T47D (cell line): ENCODE data around the gene SFMBT1.

Experiments
- DNase-seq, 2 experiments: peaks; one replicate each; pipeline versions ENCODE4 v3.0.0 to v3.0.0-alpha.2; 2011 to 2012; ENCODE audit warnings: low read depth in 1 of 2, low spot score in 1 of 2
- JUND ChIP-seq: IDR thresholded peaks from 2 replicates; pipeline ENCODE4 v1.6.1; 2012; ENCODE audit warnings: low read depth
- in situ Hi-C: cut with HindIII; loops from 2 replicates; pipeline ENCODE4 v1.10.0; 2016; ENCODE audit warnings: low sequenced_read_pairs, low pct_unique_long_range_greater_than_20kb

The SFMBT1 gene

GRCh38 chr3:53079791-53080555 lies 34.1 kb upstream of the SFMBT1 start:
- in situ Hi-C loops: no loop called here
- TF ChIP-seq JUND: no peak
- DNase-seq: no peak

- in situ Hi-C loops: no loop called here
- no peak for DNase-seq
- no peak for TF ChIP-seq JUND
These were observed 33.3 kb upstream of the SFMBT1 start for GRCh38 chr3:53079147-53079546.

GRCh38 chr3:53078656-53079055 lies 32.8 kb upstream of the SFMBT1 start:
- no peak for DNase-seq
- in situ Hi-C loops: no loop called here
- TF ChIP-seq JUND: no peak

- DNase-seq: no peak
- TF ChIP-seq JUND: no peak
- in situ Hi-C loops: no loop called here
These were observed 31.8 kb upstream of the SFMBT1 start for GRCh38 chr3:53077476-53078220.

GRCh38 chr3:53075743-53076140 lies 29.9 kb upstream of the SFMBT1 start:
- no peak for TF ChIP-seq JUND
- in situ Hi-C loops: no loop called here
- no peak for DNase-seq

GRCh38 chr3:53074761-53075742 lies 29.2 kb upstream of the SFMBT1 start:
- in situ Hi-C loops: no loop called here
- no peak for DNase-seq
- TF ChIP-seq JUND: no peak

GRCh38 chr3:53074366-53074696 lies 28.5 kb upstream of the SFMBT1 start:
- DNase-seq: no peak
- in situ Hi-C loops: no loop called here
- TF ChIP-seq JUND: no peak

GRCh38 chr3:53073553-53074365 lies 27.9 kb upstream of the SFMBT1 start:
- TF ChIP-seq JUND: no peak
- no peak for DNase-seq
- in situ Hi-C loops: no loop called here

- TF ChIP-seq JUND: no peak
- in situ Hi-C loops: no loop called here
These were observed 27.0 kb upstream of the SFMBT1 start for GRCh38 chr3:53072653-53073552.

GRCh38 chr3:53071882-53072431 lies 26.1 kb upstream of the SFMBT1 start:
- in situ Hi-C loops: no loop called here
- no peak for TF ChIP-seq JUND
- no peak for DNase-seq

More at GRCh38 chr3:53072653-53073552, 27.0 kb upstream of the SFMBT1 start:
- peak; percentile 39 to 79 for DNase-seq
